ENCODE data around the gene KLK13. TPM values are rescaled to one million over a fixed set of nuclear protein-coding genes. Genes with fewer than 3 reads are reported as not detected.

Gene KLK13
- total RNA-seq, 1 experiment from 2014 or later = not detected

DNA sequence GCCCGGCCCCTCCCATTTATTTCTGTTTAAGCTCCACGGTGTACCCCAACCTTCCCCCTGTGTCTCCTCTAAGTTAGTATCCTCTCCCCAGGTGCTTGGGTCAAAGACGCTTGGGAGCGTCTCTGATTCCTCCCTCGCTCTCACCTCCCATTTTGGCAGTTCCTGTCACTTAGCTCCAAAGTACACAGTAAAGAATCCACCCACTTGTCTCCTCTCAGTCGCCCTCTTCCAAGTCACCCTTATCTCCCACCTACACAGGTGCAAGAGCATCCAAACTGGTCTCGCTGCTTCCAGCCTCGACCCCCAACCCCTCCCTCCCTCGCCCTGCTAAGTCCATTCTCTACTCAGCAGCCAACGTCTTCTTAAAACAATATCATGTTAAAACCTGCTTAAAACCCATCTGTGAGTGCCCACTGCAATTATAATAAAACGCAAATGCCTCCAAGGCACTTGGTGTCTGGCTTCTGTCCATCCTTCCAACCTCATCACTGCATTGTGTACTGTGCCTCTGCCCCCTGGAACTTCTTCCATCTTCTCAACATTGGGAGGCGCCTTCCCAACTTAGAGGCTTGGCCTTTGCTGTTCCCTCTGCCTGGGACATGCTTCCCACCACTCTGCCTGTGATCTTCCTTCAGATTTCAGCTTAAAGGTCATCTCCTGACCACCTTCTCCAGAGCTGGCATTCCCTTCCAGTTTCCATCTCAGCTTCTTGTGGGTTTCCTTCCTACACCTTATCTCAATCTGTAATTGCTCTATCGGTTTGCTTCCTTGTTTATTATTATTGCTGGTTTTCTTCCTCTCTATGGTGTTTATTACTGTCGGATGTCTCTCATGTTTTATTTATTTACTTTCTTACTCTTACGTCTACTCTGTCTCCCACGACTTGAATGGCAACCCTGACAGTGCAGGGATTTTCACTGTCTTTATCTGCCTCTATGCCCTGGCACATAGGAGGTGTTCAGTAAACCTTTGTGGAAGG is 27.3 kb upstream of the KLK13 start:
- no peak for DNase-seq (ENCODE audit: low spot score)

DNA sequence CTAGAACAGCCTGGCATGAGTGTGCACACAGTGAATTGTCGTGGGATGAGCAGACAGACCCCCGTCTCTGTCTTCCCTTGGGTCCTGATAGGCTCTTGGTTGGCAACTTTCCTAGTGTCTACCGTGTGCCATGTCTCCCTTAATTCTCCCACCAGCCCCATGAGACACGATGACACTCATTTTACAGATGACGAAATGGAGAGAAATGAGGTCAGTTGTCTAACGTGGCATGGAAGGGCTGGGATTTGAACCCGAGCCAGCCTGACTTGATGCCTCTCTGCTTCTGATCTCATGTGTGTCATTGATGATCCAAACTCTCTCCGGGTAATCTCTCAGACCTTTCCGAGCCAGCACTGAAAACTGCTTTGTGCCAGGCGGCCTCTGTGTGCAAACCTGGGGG is 26.2 kb upstream of the KLK13 start:
- no peak for DNase-seq (ENCODE audit: low spot score)

- DNase-seq (ENCODE audit: low spot score) = no peak
Observed at GRCh38 chr19:51090471-51090870, 25.6 kb upstream of the KLK13 start.

- DNase-seq (ENCODE audit: low spot score) = no peak
Observed at GRCh38 chr19:51089786-51090185, 24.9 kb upstream of the KLK13 start.

DNA sequence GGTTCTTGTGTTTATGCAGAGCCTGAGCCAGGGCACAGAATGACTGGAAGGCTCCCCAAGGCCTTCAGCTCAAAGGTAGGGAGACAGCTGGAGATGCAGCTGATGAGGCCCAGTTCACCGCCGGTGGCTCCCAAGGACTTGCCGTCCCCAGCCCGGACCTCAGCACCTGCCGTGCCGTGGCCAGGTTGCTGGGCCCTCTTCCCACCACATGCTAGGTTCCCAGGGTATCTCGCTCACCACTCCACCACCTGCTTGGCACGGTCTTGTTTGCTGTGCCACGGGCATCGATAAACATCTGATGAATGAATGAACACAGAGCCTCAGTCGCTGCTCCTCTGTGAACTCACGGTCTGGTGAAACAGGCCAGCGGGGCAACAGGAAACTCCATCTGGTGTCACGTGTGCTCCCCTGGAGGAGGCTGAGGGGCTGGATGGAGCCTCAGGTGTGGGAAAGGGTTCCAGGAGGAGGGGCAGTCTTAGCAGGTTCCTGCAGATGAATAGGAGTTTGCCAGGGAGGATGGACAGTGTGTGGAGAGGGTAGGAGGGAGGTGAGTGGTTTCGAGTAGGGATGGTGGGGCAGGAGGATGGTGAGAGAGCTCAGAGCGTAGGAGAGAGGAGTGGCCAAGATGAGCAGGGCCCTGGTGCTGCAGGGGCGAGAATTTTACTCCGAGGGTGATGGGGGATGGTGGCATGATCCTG is 21.4 kb upstream of the KLK13 start:
- no peak for DNase-seq (ENCODE audit: low spot score)

- DNase-seq (ENCODE audit: low spot score) = no peak
Observed at GRCh38 chr19:51084505-51084904, 19.6 kb upstream of the KLK13 start.

DNA sequence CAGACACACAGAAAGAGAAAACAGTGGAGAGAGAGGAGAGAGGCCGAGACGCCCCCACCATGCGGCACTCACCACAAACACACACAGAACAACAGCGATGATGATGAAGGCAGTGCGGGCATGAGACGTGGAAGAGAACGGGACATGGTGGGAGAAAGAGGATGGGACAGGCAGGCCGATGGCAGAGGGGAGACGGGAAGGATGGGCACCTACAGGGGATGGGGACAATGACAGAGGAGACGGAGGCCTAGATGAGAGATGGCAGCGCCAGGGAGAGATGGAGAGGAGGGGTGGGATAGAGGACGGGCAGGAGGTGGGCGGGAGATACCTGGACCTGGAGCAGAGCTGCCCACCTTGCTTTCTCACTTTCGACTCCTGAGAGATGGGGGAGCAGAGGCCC is 18.9 kb upstream of the KLK13 start:
- DNase-seq (ENCODE audit: low spot score) = no peak

DNA sequence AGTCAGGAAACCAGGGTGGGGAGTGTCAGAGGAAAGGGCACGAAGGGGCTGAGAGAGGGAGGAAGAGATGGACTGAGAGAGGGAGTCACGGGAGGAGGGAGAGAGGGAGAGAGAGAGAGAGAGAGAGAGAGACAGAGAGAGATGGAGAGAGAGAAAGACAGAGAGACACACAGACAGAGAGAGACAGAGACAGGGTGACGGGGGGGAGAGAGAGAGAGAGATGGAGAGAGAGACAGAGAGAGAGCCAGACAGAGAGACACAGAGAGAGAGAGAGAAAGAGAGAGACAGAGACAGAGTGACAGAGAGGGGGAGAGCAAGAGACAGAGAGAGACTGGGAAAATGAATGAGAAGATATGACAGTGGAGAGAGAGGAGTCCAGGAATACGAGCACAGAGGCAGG is 18.3 kb upstream of the KLK13 start:
- no peak for DNase-seq (ENCODE audit: low spot score)

DNA sequence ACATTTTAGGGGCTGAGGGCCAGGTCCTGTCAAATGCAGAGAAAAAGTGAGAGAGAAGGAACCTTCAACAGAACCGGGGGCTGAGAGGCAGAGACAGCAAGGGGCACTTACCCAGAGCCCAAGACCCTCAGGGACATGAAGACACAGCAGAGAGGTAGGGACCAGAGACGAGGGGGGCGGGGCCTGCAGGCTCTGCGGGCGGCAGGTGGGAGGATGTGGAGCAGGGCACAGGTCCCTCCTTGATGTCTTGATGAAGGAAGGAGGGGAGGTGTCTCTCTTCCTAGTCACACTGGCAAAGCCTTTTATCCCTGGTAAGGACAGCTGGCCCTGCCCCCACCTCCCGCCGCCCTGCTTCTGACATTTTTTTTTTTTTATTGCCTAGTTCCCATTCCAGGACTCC is 17.7 kb upstream of the KLK13 start, which contains the start of gene KLK14:
KLK14 (minus strand) TSS at position 277 of the 400 bp plus-strand sequence; CDS start at position 4, 273 bp downstream.
- no peak for DNase-seq (ENCODE audit: low spot score)

DNA sequence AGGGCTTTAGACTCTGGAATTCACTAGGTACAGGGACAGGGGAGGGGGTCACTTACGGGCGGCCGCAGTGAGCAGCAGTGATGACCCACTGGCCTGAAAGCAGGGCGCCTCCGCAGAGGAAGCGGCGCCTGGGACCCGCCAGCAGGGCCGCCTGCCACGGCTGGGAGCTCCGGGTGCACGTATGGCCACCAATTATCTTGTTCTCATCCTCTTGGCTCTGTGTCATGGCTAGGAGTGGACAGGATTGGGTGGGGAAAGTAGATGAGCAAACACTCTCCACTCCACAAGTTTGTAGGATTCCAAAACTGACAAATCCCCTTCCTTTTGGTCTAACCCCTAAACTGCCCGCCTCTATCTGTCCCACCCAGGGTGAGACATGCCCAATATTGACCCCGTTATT is 16.6 kb upstream of the KLK13 start:
- DNase-seq (ENCODE audit: low spot score) = no peak

DNA sequence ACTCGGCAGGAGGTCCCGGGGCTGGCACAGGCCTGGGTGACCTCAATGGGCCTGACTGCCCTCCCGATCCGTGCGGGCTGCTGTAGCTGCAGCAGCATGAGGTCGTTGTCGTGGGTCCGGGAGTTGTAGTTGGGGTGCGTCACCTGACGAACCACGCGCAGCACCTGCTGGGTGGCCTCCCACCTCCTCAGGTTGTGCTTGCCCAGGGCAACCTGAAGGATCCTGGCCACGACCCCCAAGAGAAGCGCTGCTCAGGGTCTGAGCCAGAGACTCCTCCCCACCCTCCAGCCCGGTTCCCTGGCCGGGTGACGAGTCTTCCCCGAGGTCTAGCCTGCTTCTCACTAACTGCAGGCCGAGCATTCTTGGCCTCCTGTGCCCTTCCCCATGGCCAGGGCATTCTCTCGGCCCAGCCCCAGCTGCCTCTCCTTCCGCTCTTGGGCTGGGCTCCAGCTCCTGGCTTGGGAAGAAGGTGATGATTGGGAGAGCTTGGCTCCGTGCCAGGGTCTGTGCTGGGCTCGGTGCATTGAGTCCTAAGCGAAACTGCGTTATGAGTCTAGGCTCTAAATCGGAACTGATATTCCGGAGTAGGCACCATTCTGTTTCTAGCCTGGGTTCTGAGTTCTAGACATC is 14.7 kb upstream of the KLK13 start:
- DNase-seq (ENCODE audit: low spot score) = no peak

- DNase-seq (ENCODE audit: low spot score) = no peak
Observed at GRCh38 chr19:51078731-51079130, 13.8 kb upstream of the KLK13 start.

GRCh38 chr19:51078104-51078503 is 13.2 kb upstream of the KLK13 start:
- no peak for DNase-seq (ENCODE audit: low spot score)

GRCh38 chr19:51076631-51077213 is 11.8 kb upstream of the KLK13 start:
- no peak for DNase-seq (ENCODE audit: low spot score)

DNA sequence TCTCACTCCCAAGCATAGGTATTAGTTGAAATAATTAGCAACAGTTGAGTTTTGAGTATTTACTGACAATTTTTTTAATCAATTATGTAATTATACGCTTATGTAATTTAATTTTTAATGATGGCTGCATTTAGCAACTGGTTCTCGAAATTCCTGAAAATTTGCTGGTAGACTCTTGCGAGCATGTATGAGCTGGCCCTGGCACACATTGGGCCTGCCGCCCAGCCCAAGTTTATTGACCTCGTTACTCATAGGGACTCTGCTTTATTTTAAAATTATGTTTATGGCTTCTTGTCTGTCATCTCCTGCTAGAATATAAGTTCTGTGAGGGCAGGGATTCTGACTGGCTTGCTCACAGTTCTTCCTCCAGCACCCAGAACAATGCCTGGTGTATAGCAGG is 11.1 kb upstream of the KLK13 start:
- DNase-seq (ENCODE audit: low spot score) = no peak

DNA sequence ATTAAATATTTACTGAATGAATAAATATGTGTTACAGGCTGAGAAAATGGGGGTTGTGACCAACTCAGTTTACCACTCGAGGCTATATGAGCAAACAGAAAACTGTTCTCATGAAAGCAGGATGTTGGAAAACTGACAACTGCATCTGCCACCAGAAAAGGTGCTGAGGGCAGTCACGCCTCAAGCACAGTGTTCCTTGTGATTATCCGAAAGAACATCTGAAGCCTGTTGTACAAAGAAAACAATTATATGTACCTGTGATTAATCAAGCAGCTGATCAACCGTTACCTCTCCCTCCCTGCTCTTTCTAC is 6.2 kb upstream of the KLK13 start:
- DNase-seq (ENCODE audit: low spot score) = no peak

- no peak for DNase-seq (ENCODE audit: low spot score)
Observed at GRCh38 chr19:51070334-51071094, 5.6 kb upstream of the KLK13 start.

GRCh38 chr19:51066393-51067186 is 1.7 kb upstream of the KLK13 start:
- DNase-seq (ENCODE audit: low spot score) = no peak

- DNase-seq (ENCODE audit: low spot score) = no peak
Observed at GRCh38 chr19:51065221-51065960, 499 bp upstream of the KLK13 start.

DNA sequence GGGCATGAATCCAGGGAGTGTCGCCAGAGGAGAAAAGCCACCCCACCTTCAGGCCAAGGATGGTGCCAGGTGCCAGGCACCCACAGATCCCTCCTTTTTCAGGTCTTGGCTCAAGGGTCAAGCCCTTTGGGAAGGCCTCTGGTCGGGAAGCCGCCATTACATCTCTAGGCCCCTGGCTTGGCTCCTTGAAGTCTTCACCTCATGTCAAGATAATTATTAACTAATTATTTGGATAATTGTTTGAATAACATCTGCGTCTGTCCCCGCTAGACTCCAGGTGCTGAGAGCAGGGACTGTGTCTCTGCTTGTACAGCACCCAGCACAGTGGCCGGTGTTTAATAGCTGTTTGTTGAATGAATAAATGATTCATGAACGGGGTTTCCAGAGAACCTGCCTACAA is 1.2 kb downstream of the KLK13 start:
- no peak for DNase-seq (ENCODE audit: low spot score)
